SK-N-SH (cell line): Measurements from ENCODE around the gene CNOT1. TPM values are rescaled to one million over a fixed set of nuclear protein-coding genes. Genes with fewer than 3 reads are reported as not detected.
"Not testable (repeated sequence)": the region's sequence is repeated elsewhere in the genome, so short reads cannot be mapped to it uniquely, and the experiment has no call there.

ENCODE experiments used
- CTCF ChIA-PET: fragments of 300-600, 350-600 bp; formaldehyde crosslinking; extraction: SDS; loops from one replicate; lab custom pipeline; 2021; lab: Yijun Ruan, JAX
- POLR2A ChIA-PET: fragments of 350-600 bp; sonication (Branson Sonifier 250); formaldehyde crosslinking; extraction: SDS; loops from one replicate; lab custom pipeline; 2020; ENCODE audit warnings: antibody characterized with exemption, inconsistent platforms; lab: Yijun Ruan, JAX
- DNase-seq: peaks from one replicate; pipeline ENCODE4 v3.0.0; 2012
- H2AFZ ChIP-seq: fragments of 200-600 bp; sonication (generic); 2 replicates; pipeline ENCODE4 v1.8.1; 2016; ENCODE audit warnings: antibody characterized with exemption, mild to moderate bottlenecking, low read depth
- H3F3A ChIP-seq: fragments of 200-600 bp; sonication (generic); replicated peaks from 2 replicates; pipeline ENCODE3; 2016; ENCODE audit warnings: antibody characterized with exemption, mild to moderate bottlenecking; ENCODE audit not compliant: insufficient read depth
- H3K27ac ChIP-seq, 2 experiments: fragments of 200-500 bp in 1 of 2; fragments of 200-600 bp in 1 of 2; sonication (Bioruptor generic) in 1 of 2; sonication (generic), shearing (Covaris generic) in 1 of 2; 2 replicates each; pipeline versions ENCODE4 v1.5.1 to v1.6.1; 2014 to 2016; ENCODE audit warnings: low read depth in 2 of 2, inconsistent platforms in 1 of 2, low read length in 1 of 2, mild to moderate bottlenecking in 1 of 2, mixed read lengths in 1 of 2
- H3K27me3 ChIP-seq: fragments of 200-600 bp; sonication (generic), shearing (Covaris generic); 2 replicates; pipeline ENCODE4 v1.6.1; 2016; ENCODE audit warnings: mixed run types; ENCODE audit not compliant: insufficient read depth
- H3K36me3 ChIP-seq, 2 experiments: fragments of 200-500 bp in 1 of 2; fragments of 200-600 bp in 1 of 2; sonication (Bioruptor generic) in 1 of 2; sonication (generic) in 1 of 2; replicated peaks in 1 of 2; 2 replicates each; pipeline versions ENCODE3 to v1.5.1; 2014 to 2016; ENCODE audit warnings: low read length in 1 of 2, mild to moderate bottlenecking in 1 of 2; ENCODE audit not compliant: insufficient read depth in 2 of 2, control insufficient read depth in 1 of 2
- H3K4me1 ChIP-seq, 2 experiments: fragments of 200-500 bp in 1 of 2; fragments of 200-600 bp in 1 of 2; sonication (Bioruptor generic) in 1 of 2; sonication (generic), shearing (Covaris generic) in 1 of 2; 2 replicates each; pipeline versions ENCODE4 v1.5.1 to v1.6.1; 2014 to 2016; ENCODE audit warnings: low read depth in 1 of 2, low read length in 1 of 2, mixed run types in 1 of 2; ENCODE audit not compliant: insufficient read depth in 2 of 2, control insufficient read depth in 1 of 2
- H3K4me2 ChIP-seq: fragments of 200-600 bp; sonication (generic), shearing (Covaris generic); 2 replicates; pipeline ENCODE4 v1.6.1; 2017; ENCODE audit warnings: mixed run types
- H3K4me3 ChIP-seq, 2 experiments: fragments of 200-500 bp in 1 of 2; fragments of 200-600 bp in 1 of 2; sonication (Bioruptor generic) in 1 of 2; sonication (generic), shearing (Covaris generic) in 1 of 2; 2 replicates each; pipeline versions ENCODE4 v1.5.1 to v1.8.1; 2014 to 2016; ENCODE audit warnings: low read depth in 2 of 2, inconsistent platforms in 1 of 2, low read length in 1 of 2, mild to moderate bottlenecking in 1 of 2, mixed read lengths in 1 of 2, moderate library complexity in 1 of 2
- H3K79me2 ChIP-seq: fragments of 200-600 bp; sonication (generic); 2 replicates; pipeline ENCODE4 v1.8.1; 2017; ENCODE audit warnings: mild to moderate bottlenecking; ENCODE audit not compliant: insufficient read depth
- H3K9ac ChIP-seq: fragments of 200-600 bp; sonication (generic); 2 replicates; pipeline ENCODE4 v1.6.1; 2017; ENCODE audit warnings: mixed run types
- H3K9me2 ChIP-seq: fragments of 200-600 bp; sonication (generic); 2 replicates; pipeline ENCODE4 v1.6.1; 2017; ENCODE audit warnings: mixed run types
- H3K9me3 ChIP-seq: fragments of 200-600 bp; sonication (generic); 2 replicates; pipeline ENCODE4 v1.6.1; 2017; ENCODE audit warnings: mixed run types, mild to moderate bottlenecking, moderate library complexity
- H4K20me1 ChIP-seq: fragments of 200-600 bp; sonication (generic); 2 replicates; pipeline ENCODE4 v1.6.1; 2017; ENCODE audit warnings: mild to moderate bottlenecking, mixed run types; ENCODE audit not compliant: insufficient read depth
- CTCF ChIP-seq: fragments of 200-600 bp; sonication (generic); IDR thresholded peaks from 2 replicates; pipeline ENCODE4 v1.6.1; 2017; ENCODE audit warnings: antibody characterized with exemption, mild to moderate bottlenecking, moderate library complexity
- EP300 ChIP-seq, 2 experiments: IDR thresholded peaks; 2 replicates each; pipeline versions ENCODE4 v1.4.0 to v1.6.1; 2012; ENCODE audit warnings: borderline replicate concordance in 1 of 2, low read depth in 1 of 2, low read length in 1 of 2
- EZH2phosphoT487 ChIP-seq: fragments of 200-600 bp; sonication (generic); IDR thresholded peaks from 2 replicates; pipeline ENCODE4 v1.6.1; 2017; ENCODE audit warnings: low read depth, mixed run types, mild to moderate bottlenecking, antibody characterized with exemption, moderate library complexity, borderline replicate concordance
- GABPA ChIP-seq: IDR thresholded peaks from 2 replicates; pipeline ENCODE4 v1.4.0; 2012; ENCODE audit warnings: low read depth, mild to moderate bottlenecking
- IRF3 ChIP-seq: fragments of 150-350 bp; IDR thresholded peaks from 2 replicates; pipeline ENCODE4 v1.6.1; 2016; ENCODE audit warnings: mild to moderate bottlenecking, low read depth, low read length
- MAX ChIP-seq: IDR thresholded peaks from 2 replicates; pipeline ENCODE4 v1.4.0; 2012; ENCODE audit warnings: low read depth
- PBX3 ChIP-seq: IDR thresholded peaks from 2 replicates; pipeline ENCODE4; 2012
- POLR2AphosphoS5 ChIP-seq: IDR thresholded peaks from 2 replicates; pipeline ENCODE4 v1.6.1; 2012; ENCODE audit warnings: low read depth, low read length
- REST ChIP-seq: IDR thresholded peaks from 2 replicates; pipeline ENCODE4 v1.6.1; 2012; ENCODE audit warnings: mild to moderate bottlenecking, low read depth, low read length, moderate library complexity
- RFX5 ChIP-seq: IDR thresholded peaks from 2 replicates; pipeline ENCODE4 v1.6.1; 2012; ENCODE audit warnings: mild to moderate bottlenecking, improper control_type of control experiment, low read length
- RXRA ChIP-seq: IDR thresholded peaks from 2 replicates; pipeline ENCODE4 v1.4.0; 2012; ENCODE audit warnings: low read depth, mild to moderate bottlenecking, borderline replicate concordance
- SIN3A ChIP-seq: IDR thresholded peaks from 2 replicates; pipeline ENCODE4 v1.6.1; 2012; ENCODE audit warnings: low read depth, mild to moderate bottlenecking, low read length, moderate library complexity, borderline replicate concordance
- WGBS: methylation state at CpG from one replicate; pipeline ENCODE4 v1.1.6; 2017; ENCODE audit warnings: low lambda C conversion rate; 5-methylcytosine and 5-hydroxymethylcytosine counted together
- polyA plus RNA-seq, 3 experiments: library from polyadenylated mRNA; depleted of rRNA; stranded (reverse); fragments of >200 nt; gene quantifications; 2 replicates each; pipeline ENCODE4 v1.2.3, GENCODE V29; 2012

The CNOT1 gene
- polyA plus RNA-seq, 1 of the 3 experiments (the other 2 are of a cell fraction) = 77.8 TPM

GRCh38 chr16:58659911-58660310 lies 30.3 kb upstream of the CNOT1 start:
- CTCF ChIA-PET = interaction anchor here (0.8 to 6.3 kb wide), 6 partner anchors 21 to 324 kb away, joined by 3 to 62 read pairs (median 8); partner anchors contain the start of gene SETD6
- H3K9ac ChIP-seq, DNase-seq, H4K20me1 ChIP-seq, H3K27me3 ChIP-seq, H3K36me3 ChIP-seq, H3K27ac ChIP-seq, H3K79me2 ChIP-seq, H2AFZ ChIP-seq, H3F3A ChIP-seq, H3K4me2 ChIP-seq, H3K9me2 ChIP-seq, H3K4me3 ChIP-seq, H3K4me1 ChIP-seq, H3K9me3 ChIP-seq: not testable (repeated sequence)
- 88% methylated on average over 11 of the region's 11 CpGs for WGBS
- POLR2A ChIA-PET = interaction anchor here (1.2 kb wide), 1 partner anchor 142 kb away, joined by 3 read pairs; no protein-coding TSS in a partner anchor

- Histone ChIP-seq H3K4me1 (peaks cover 0 to 3% of the 10 kb centered on the region in 2 experiments; a peak in 1 of 4 replicates), H3K9me3 (no peaks in the 10 kb centered on the region), H2AFZ (no peak overlapping the region), H3K9me2 (no peaks in the 10 kb centered on the region), H3K9ac (no peak overlapping the region), H3K4me2 (no peak overlapping the region), H3K79me2 (no peaks in the 10 kb centered on the region), H4K20me1 (no peaks in the 10 kb centered on the region), H3K27me3 (no peaks in the 10 kb centered on the region), H3K36me3 (no peaks in the 10 kb centered on the region), H3K27ac (no peak overlapping the region), H3K4me3 (no peak overlapping the region), H3F3A (no peaks in the 10 kb centered on the region)
- CTCF ChIA-PET = interaction anchor here (0.7 to 3.0 kb wide), 7 partner anchors 8 to 323 kb away, joined by 3 to 16 read pairs (median 3); no protein-coding TSS in a partner anchor
- POLR2A ChIA-PET = no interaction called here
- TF ChIP-seq EP300 (IDR thresholded peaks at IDR 0.05; ENCODE audit: borderline replicate concordance in 1 of 2, low read depth in 1 of 2, low read length in 1 of 2) = no peak
- no peak for TF ChIP-seq PBX3
- 92% methylated on average over 2 of the region's 3 CpGs for WGBS
- no peak for DNase-seq
Observed at GRCh38 chr16:58658796-58659211, 29.2 kb upstream of the CNOT1 start.

- Histone ChIP-seq H3K4me2 (no peak overlapping the region), H3K9ac (no peak overlapping the region), H3K9me2 (no peaks in the 10 kb centered on the region), H3F3A (no peaks in the 10 kb centered on the region), H2AFZ (no peak overlapping the region), H3K4me1 (peaks cover 3 to 5% of the 10 kb centered on the region in 2 experiments; a peak in 1 of 4 replicates), H3K27me3 (no peaks in the 10 kb centered on the region), H3K36me3 (no peaks in the 10 kb centered on the region), H3K9me3 (no peaks in the 10 kb centered on the region), H3K4me3 (no peak overlapping the region), H4K20me1 (no peaks in the 10 kb centered on the region), H3K27ac (no peak overlapping the region), H3K79me2 (no peaks in the 10 kb centered on the region)
- WGBS = 73% methylated on average over 4 of the region's 4 CpGs
- POLR2A ChIA-PET = no interaction called here
- CTCF ChIA-PET = interaction anchor here (0.9 to 3.0 kb wide), 4 partner anchors 18 to 321 kb away, joined by 3 to 12 read pairs (median 7); no protein-coding TSS in a partner anchor
- DNase-seq = no peak
- TF ChIP-seq RXRA = no peak
- no peak for TF ChIP-seq CTCF
- TF ChIP-seq POLR2AphosphoS5 = no peak
- TF ChIP-seq REST = no peak
- no peak for TF ChIP-seq GABPA
- no peak for TF ChIP-seq RFX5
- no peak for TF ChIP-seq MAX
- TF ChIP-seq IRF3 = no peak
- TF ChIP-seq EZH2phosphoT487 = no peak
- TF ChIP-seq SIN3A = no peak
Observed at GRCh38 chr16:58656899-58657298, 27.3 kb upstream of the CNOT1 start.
